ENCODE data around the gene IL1RN. TPM values are rescaled to one million over a fixed set of nuclear protein-coding genes. Genes with fewer than 3 reads are reported as not detected.

The IL1RN gene
- total RNA-seq (1 to 10 TPM; 1.2 to 2.3 TPM), polyA plus RNA-seq (not detected)

- POLR2A ChIA-PET = no interaction called here
- H3K9me3 Mint-ChIP-seq = no peaks in the 10 kb centered on the region
- Histone ChIP-seq H3K4me1 (ENCODE audit: insufficient read depth, low read length) (no peaks in the 10 kb centered on the region), H3K4me3 (ENCODE audit: low read length) (no peak within 1 kb of the TSS), H3K36me3 (ENCODE audit: insufficient read depth, low read length) (no peaks in the 10 kb centered on the region), H3K27me3 (ENCODE audit: insufficient read depth, low read length, poor library complexity, severe bottlenecking) (no peaks in the 10 kb centered on the region), H3K27ac (ENCODE audit: low read depth, low read length) (no peak within 1 kb of the TSS), H3K9me3 (ENCODE audit: low read length) (no peaks in the 10 kb centered on the region)
- no peak for DNase-seq
- CTCF ChIA-PET = interaction anchor here (0.8 to 2.3 kb wide), 2 partner anchors 10 to 72 kb away, joined by 3 to 12 read pairs; no protein-coding TSS in a partner anchor
- peaks cover 6 to 20% (median 12%) of the 10 kb centered on the region in 3 donors for H3K4me1 Mint-ChIP-seq
- H3K27ac Mint-ChIP-seq = peak within 1 kb of the TSS in 1 of 8 donors; percentile 32
- no peaks in the 10 kb centered on the region for H3K36me3 Mint-ChIP-seq
- no peak within 1 kb of the TSS for H3K4me3 Mint-ChIP-seq
- peaks cover 9 to 20% of the 10 kb centered on the region in 2 donors for H3K27me3 Mint-ChIP-seq
Measured at GRCh38 chr2:113126845-113127645, at the start of gene IL1RN. Gene IL1RN (plus strand): TSS chr2:113127598. CDS start chr2:113127625, 27 bp downstream.

- Mint-ChIP-seq H3K4me3 (no peak overlapping the region), H3K36me3 (no peaks in the 10 kb centered on the region), H3K27ac (no peak overlapping the region), H3K27me3 (peaks cover 10 to 19% of the 10 kb centered on the region in 2 donors), H3K9me3 (no peaks in the 10 kb centered on the region), H3K4me1 (peaks cover 4 to 9% (median 9%) of the 10 kb centered on the region in 3 donors)
- ChIA-PET POLR2A (no interaction called here), CTCF (no interaction called here)
- H3K9me3 ChIP-seq (ENCODE audit: low read length) = no peaks in the 10 kb centered on the region
- no peak overlapping the region for H3K4me3 ChIP-seq (ENCODE audit: low read length)
- no peak overlapping the region for H3K27ac ChIP-seq (ENCODE audit: low read depth, low read length)
- peaks cover 9% of the 10 kb centered on the region for H3K4me1 ChIP-seq (ENCODE audit: insufficient read depth, low read length)
- H3K27me3 ChIP-seq (ENCODE audit: insufficient read depth, low read length, poor library complexity, severe bottlenecking) = no peaks in the 10 kb centered on the region
- no peak for DNase-seq
- no peaks in the 10 kb centered on the region for H3K36me3 ChIP-seq (ENCODE audit: insufficient read depth, low read length)
Measured at GRCh38 chr2:113077921-113078320, 49.5 kb upstream of the IL1RN start.

GRCh38 chr2:113078350-113078839, 49.0 kb upstream of the IL1RN start:
- POLR2A ChIA-PET = no interaction called here
- Mint-ChIP-seq H3K36me3 (no peaks in the 10 kb centered on the region), H3K9me3 (no peaks in the 10 kb centered on the region), H3K4me1 (peaks cover 4 to 9% (median 9%) of the 10 kb centered on the region in 3 donors), H3K27me3 (peaks cover 7 to 24% of the 10 kb centered on the region in 2 donors), H3K4me3 (no peak overlapping the region), H3K27ac (no peak overlapping the region)
- H3K4me1 ChIP-seq (ENCODE audit: insufficient read depth, low read length) = peaks cover 9% of the 10 kb centered on the region
- H3K27ac ChIP-seq (ENCODE audit: low read depth, low read length) = no peak overlapping the region
- no peak overlapping the region for H3K4me3 ChIP-seq (ENCODE audit: low read length)
- no peaks in the 10 kb centered on the region for H3K9me3 ChIP-seq (ENCODE audit: low read length)
- no peak for DNase-seq
- no peaks in the 10 kb centered on the region for H3K27me3 ChIP-seq (ENCODE audit: insufficient read depth, low read length, poor library complexity, severe bottlenecking)
- no peaks in the 10 kb centered on the region for H3K36me3 ChIP-seq (ENCODE audit: insufficient read depth, low read length)
- CTCF ChIA-PET = no interaction called here

- H3K4me1 Mint-ChIP-seq = peaks cover 4 to 9% (median 9%) of the 10 kb centered on the region in 3 donors
- H3K27ac Mint-ChIP-seq = no peak overlapping the region
- Histone ChIP-seq H3K4me3 (ENCODE audit: low read length) (no peak overlapping the region), H3K36me3 (ENCODE audit: insufficient read depth, low read length) (no peaks in the 10 kb centered on the region), H3K27me3 (ENCODE audit: insufficient read depth, low read length, poor library complexity, severe bottlenecking) (no peaks in the 10 kb centered on the region), H3K9me3 (ENCODE audit: low read length) (no peaks in the 10 kb centered on the region), H3K27ac (ENCODE audit: low read depth, low read length) (no peak overlapping the region), H3K4me1 (ENCODE audit: insufficient read depth, low read length) (peaks cover 9% of the 10 kb centered on the region)
- no peaks in the 10 kb centered on the region for H3K9me3 Mint-ChIP-seq
- H3K36me3 Mint-ChIP-seq = no peaks in the 10 kb centered on the region
- POLR2A ChIA-PET = no interaction called here
- CTCF ChIA-PET = interaction anchor here (1.3 kb wide), 2 partner anchors 9 to 82 kb away, joined by 3 read pairs; no protein-coding TSS in a partner anchor
- H3K27me3 Mint-ChIP-seq = peaks cover 7 to 27% of the 10 kb centered on the region in 2 donors
- DNase-seq = no peak
- H3K4me3 Mint-ChIP-seq = no peak overlapping the region
Measured at GRCh38 chr2:113079131-113079530, 48.3 kb upstream of the IL1RN start.

GRCh38 chr2:113080134-113080533, 47.3 kb upstream of the IL1RN start:
- Histone ChIP-seq H3K4me3 (ENCODE audit: low read length) (no peak overlapping the region), H3K27me3 (ENCODE audit: insufficient read depth, low read length, poor library complexity, severe bottlenecking) (no peaks in the 10 kb centered on the region), H3K4me1 (ENCODE audit: insufficient read depth, low read length) (no peaks in the 10 kb centered on the region), H3K27ac (ENCODE audit: low read depth, low read length) (no peak overlapping the region), H3K36me3 (ENCODE audit: insufficient read depth, low read length) (no peaks in the 10 kb centered on the region), H3K9me3 (ENCODE audit: low read length) (no peaks in the 10 kb centered on the region)
- H3K27ac Mint-ChIP-seq = peak overlapping the region in 1 of 8 donors; percentile 58
- peaks cover under 1 to 4% (median 3%) of the 10 kb centered on the region in 3 donors for H3K4me1 Mint-ChIP-seq
- CTCF ChIA-PET = interaction anchor here (0.8 to 1.6 kb wide), 6 partner anchors 10 to 290 kb away, joined by 3 to 4 read pairs (median 3); no protein-coding TSS in a partner anchor
- POLR2A ChIA-PET = no interaction called here
- H3K27me3 Mint-ChIP-seq = peaks cover 8 to 32% of the 10 kb centered on the region in 2 donors
- H3K9me3 Mint-ChIP-seq = peaks cover 0 to 3% (median 0%) of the 10 kb centered on the region in 5 donors
- no peak overlapping the region for H3K4me3 Mint-ChIP-seq
- no peaks in the 10 kb centered on the region for H3K36me3 Mint-ChIP-seq
- DNase-seq = peak in 3 of 5 donors; percentile 5 to 19 (median 16)

GRCh38 chr2:113081488-113082210, 45.7 kb upstream of the IL1RN start:
- Histone ChIP-seq H3K36me3 (ENCODE audit: insufficient read depth, low read length) (no peaks in the 10 kb centered on the region), H3K27me3 (ENCODE audit: insufficient read depth, low read length, poor library complexity, severe bottlenecking) (no peaks in the 10 kb centered on the region), H3K4me3 (ENCODE audit: low read length) (no peak overlapping the region), H3K4me1 (ENCODE audit: insufficient read depth, low read length) (no peaks in the 10 kb centered on the region), H3K9me3 (ENCODE audit: low read length) (no peaks in the 10 kb centered on the region), H3K27ac (ENCODE audit: low read depth, low read length) (no peak overlapping the region)
- Mint-ChIP-seq H3K27me3 (peaks cover 9 to 38% of the 10 kb centered on the region in 2 donors), H3K27ac (peak overlapping the region in 1 of 8 donors; percentile 66), H3K9me3 (peaks cover 0 to 3% (median 0%) of the 10 kb centered on the region in 5 donors), H3K4me3 (no peak overlapping the region), H3K36me3 (peaks cover 0 to 3% (median 0%) of the 10 kb centered on the region in 3 donors), H3K4me1 (no peaks in the 10 kb centered on the region)
- ChIA-PET POLR2A (no interaction called here), CTCF (no interaction called here)
- DNase-seq = no peak

- POLR2A ChIA-PET = no interaction called here
- Histone ChIP-seq H3K9me3 (ENCODE audit: low read length) (no peaks in the 10 kb centered on the region), H3K27me3 (ENCODE audit: insufficient read depth, low read length, poor library complexity, severe bottlenecking) (no peaks in the 10 kb centered on the region), H3K4me3 (ENCODE audit: low read length) (no peak overlapping the region), H3K4me1 (ENCODE audit: insufficient read depth, low read length) (no peaks in the 10 kb centered on the region), H3K36me3 (ENCODE audit: insufficient read depth, low read length) (no peaks in the 10 kb centered on the region), H3K27ac (ENCODE audit: low read depth, low read length) (no peak overlapping the region)
- Mint-ChIP-seq H3K27ac (no peak overlapping the region), H3K27me3 (peaks cover 4 to 41% of the 10 kb centered on the region in 2 donors), H3K4me3 (no peak overlapping the region), H3K4me1 (no peaks in the 10 kb centered on the region), H3K9me3 (peaks cover 0 to 5% (median 0%) of the 10 kb centered on the region in 5 donors), H3K36me3 (peaks cover 0 to 3% (median 0%) of the 10 kb centered on the region in 3 donors)
- no peak for DNase-seq
- CTCF ChIA-PET = interaction anchor here (1.1 kb wide), 1 partner anchor 116 kb away, joined by 3 read pairs; no protein-coding TSS in a partner anchor
Measured at GRCh38 chr2:113083296-113083695, 44.1 kb upstream of the IL1RN start.
